Fibroblast of skin of back (primary cell): ENCODE measurements around the gene FANCB.

Source experiments
- DNase-seq: peaks from one replicate; pipeline ENCODE4 v3.0.0-alpha.2; 2013

Gene FANCB

DNA sequence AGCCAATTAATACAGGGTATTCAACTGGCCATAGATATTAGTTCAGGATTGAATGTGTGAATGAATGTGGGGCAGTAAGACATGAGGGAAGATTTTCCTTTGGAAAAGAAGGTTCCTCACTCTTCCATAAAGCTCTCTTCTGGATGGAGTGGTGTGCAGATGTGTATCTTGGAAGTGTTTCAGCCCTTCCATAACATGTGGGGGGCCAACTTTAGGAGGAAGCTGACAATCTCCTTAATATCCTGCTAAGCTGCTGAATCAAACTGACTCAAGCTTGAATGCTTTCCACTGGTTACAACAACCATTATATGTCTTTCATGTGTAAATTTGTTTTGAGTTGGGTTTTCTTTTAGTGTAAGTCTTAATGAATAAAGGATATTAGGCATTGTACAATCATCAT, 40.3 kb downstream of the FANCB start:
- peak; percentile 50 for DNase-seq

DNA sequence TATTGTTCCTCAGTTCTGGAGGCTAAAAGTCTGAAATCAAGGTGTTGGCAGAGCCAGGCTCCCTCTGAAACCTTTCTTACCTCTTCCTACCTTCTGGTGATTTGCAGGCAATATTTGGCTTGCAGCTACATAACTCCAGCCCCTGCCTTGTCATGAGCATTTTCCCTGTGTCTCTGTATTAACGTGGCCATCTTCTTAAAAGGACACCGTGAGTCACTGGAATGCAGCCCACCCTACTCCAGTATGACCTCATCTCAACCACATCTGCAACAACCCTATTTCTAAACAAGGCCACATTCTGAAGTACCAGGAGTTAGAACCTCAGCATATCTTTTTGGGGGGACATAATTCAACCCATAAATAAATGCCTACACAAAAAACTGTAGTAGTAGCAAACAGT, 40.7 kb downstream of the FANCB start:
- DNase-seq, result peak; percentile 83

DNA sequence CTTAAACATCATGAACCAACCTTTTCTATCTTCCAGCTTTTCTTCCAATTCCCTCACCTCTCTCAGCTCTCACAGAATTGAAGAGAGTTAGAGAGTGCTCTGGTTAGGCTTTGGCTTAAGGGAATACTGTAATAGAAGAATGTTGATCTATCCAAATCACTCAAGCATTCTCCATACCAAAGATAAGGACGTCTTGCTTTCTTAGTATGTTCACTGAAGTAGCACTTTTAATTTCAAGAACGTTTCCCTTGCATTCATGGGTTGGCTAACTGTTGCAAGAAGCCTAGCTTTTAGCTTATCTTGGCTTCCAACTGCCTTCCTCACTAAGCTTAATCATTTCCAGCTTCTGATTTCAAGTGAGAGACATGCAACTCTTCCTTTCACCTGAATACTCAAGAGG, 43.2 kb downstream of the FANCB start:
- DNase-seq, result no peak

DNA sequence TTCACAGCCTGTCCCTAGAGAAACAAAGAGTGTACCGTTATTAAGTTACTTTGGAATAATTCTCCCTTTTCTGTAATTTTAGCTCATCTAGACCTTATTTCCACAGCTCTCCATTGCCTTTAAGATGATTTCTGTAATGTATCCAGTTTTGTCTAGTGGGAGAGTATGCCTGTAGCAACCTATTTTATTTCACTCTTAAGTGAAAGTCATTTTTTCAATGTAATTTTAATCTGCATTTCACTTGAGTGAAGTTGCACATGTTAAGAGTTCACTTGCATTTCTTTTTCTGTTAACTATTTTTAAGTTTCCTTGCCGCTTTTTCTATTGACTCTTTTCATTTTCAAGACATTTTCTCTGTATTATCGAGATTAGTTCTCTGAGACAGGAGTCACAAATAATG, 46.5 kb downstream of the FANCB start:
- DNase-seq, result no peak

DNA sequence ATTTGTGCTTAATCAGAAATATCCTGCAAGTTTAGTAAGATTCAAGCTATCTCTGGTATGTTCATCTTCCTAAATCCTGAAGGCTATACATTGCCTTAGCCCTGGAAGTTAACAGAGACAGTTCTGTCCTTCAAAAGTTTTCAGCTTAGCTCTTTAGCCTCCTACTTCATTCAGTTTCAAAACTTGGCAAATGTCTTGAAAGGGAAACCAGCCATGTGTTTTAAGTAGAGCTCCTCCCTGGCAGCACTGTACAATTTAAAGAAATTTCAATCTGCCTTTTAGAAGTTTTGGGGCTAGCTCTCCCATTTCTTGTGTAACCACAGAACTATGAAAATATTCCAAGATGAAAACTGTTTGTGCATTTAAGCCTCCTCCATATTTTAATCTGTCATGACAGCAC, 47.0 kb downstream of the FANCB start:
- DNase-seq, result no peak

DNA sequence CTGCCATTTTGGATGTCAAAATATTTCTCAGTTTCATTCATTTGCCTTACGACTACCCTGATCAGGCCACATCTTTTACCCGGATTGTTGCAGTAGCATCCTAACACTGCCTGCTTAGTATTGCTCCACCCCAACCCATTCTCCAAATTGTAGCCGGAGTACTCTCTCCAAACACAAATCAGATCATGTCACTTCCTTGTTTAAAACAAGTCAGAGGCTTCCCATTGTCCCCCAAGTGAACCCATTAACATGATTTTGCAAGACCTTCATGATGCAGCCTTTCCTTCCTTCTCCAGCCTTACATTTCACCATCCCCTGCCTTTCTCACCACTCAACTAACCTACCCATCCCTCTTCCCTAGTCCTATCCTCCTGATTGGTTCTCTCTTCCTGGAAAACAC, 53.1 kb downstream of the FANCB start:
- DNase-seq, result no peak

DNA sequence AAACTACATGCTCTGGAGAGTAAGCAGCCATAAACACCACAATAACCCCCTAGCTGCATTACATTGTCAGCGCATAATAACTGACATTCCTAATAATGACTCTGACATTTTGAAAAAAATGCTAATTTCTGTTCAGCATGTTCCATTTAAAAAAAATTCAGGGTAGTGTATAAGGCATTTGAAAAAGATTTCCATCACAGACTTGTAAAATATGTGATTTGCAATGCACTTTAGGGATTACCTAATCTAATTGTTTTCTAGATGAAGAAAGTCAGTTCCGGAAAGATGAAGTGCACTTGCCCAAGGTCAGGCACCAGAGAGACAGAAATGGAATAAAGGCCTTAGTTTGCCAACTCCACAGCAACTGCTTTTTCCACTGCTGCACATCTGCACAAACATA, 55.3 kb downstream of the FANCB start:
- no peak for DNase-seq

DNA sequence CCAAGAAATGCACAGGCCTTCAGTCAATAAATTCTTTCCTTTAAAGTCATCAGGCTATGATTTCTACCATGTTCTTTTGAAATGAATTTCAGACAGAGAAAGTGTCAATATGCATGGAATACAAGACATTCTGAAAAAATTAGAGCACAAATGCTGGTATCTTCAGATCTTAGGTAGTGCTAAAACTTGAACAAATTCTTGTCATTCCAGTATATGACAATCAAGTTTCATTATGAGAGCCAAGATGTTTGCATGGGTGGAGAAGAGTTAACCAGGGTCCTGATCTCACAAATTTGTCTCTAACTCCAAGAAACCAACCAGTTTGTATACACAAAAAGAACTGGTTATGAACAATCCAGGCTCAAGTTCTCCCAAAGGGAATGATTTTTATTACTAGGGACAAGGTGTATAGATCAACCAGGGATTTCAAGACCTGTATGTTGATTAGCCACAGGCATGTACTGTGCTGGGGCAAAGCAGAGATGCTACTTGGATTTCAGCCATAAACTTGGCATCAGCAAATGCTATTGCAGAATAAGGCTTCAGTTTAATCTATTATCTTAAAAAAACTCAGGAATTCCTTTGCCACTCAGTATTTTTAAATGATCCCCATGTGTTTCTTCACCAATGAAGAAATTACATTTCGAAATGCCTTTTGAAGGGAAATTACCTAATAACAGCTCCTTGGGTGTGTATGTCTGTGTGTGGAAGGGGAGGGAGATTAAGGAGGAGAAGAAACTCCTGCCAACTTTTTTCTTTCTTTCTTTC, 69.7 kb downstream of the FANCB start:
- DNase-seq, result no peak

DNA sequence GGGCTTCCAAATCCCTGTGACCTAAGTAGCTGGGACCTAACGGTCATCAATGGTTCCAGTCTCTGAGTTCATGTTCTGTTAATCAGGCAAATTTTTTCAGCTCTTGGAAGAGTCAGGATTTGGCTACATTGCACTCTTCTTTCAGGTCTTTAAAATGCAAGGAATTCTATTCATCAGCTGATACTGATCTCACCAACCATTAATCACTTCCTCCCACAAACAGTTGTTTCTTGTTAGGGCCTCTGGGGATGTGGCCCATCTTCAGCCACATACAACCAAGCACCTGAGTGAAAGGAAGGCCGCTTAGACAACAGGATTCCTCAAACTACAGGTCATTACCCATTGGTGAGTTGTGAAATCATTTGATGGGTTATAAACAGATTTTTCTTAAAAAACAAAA, 71.7 kb downstream of the FANCB start:
- no peak for DNase-seq

DNA sequence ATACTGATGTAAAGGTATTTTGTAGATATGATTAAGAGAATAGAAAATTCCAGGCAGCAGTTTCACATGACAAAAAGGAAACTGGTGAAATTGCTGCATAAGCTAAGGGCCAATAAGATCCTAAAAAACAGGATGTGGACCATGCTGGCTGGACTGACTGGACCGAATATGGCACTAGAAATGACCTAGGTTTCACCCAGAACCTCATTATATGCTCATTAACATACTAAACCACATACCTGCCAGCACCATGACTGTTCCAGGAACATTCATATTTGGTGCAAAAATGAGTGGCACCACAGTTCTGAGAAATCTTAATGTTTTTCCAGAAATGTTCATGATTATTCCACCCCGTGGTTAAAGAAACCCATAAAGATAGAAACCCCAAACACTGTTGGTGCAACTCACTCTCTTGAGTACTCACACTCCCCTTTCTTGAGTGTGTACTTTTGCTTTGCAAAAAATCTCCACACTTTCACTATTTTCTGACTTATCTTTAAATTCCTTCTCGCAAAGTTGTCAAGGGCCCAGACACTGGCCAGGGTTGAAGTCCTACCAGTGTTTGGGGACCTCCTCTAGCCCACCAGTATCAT, 74.0 kb downstream of the FANCB start:
- no peak for DNase-seq
